NB4 (cell line): ENCODE results near the gene SLC36A2.

ENCODE experiments used
- DNase-seq: peaks from one replicate; pipeline ENCODE4 v3.0.0; 2010; ENCODE audit warnings: low read depth
- H3K4me3 ChIP-seq: one replicate; pipeline ENCODE4 v1.5.1; 2011; ENCODE audit warnings: mild to moderate bottlenecking, low read depth, low read length, moderate library complexity
- MAX ChIP-seq: IDR thresholded peaks from 2 replicates; pipeline ENCODE4 v1.6.1; 2011; ENCODE audit warnings: low read depth, low read length
- MYC ChIP-seq: IDR thresholded peaks from 2 replicates; pipeline ENCODE4 v1.6.1; 2011; ENCODE audit warnings: low read depth, low read length
- POLR2A ChIP-seq: IDR thresholded peaks from 2 replicates; pipeline ENCODE4 v1.6.1; 2011; ENCODE audit warnings: mild to moderate bottlenecking; ENCODE audit not compliant: insufficient read length; ENCODE audit errors: extremely low read depth
- TF ChIP-seq, protein P1 (sequence below): IDR thresholded peaks from one replicate; pipeline ENCODE4 v1.5.1; 2012; ENCODE audit warnings: low read depth, low read length

Gene SLC36A2

DNA sequence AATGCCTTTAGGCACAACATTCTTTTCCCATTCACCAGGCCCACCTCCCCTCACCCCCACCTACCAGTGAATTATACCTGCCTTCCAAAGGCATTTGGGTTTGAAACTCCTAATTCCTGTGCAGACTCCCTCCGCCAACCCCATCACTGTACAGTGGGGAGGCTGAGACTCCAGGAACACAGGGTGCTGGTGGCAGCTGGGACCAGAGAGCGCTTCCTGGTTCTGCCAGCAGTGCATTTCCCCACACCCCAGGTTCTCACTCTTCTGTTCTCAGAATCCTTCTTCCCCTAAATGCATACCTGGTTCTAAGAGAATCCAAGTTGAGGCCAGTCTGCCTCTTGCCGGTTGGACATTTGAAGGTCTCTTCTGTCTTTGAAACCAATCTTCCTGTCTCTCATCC is 21.1 kb downstream of the SLC36A2 start:
- no peak for DNase-seq
- no peak overlapping the region for H3K4me3 ChIP-seq
- TF ChIP-seq, protein P1, sequence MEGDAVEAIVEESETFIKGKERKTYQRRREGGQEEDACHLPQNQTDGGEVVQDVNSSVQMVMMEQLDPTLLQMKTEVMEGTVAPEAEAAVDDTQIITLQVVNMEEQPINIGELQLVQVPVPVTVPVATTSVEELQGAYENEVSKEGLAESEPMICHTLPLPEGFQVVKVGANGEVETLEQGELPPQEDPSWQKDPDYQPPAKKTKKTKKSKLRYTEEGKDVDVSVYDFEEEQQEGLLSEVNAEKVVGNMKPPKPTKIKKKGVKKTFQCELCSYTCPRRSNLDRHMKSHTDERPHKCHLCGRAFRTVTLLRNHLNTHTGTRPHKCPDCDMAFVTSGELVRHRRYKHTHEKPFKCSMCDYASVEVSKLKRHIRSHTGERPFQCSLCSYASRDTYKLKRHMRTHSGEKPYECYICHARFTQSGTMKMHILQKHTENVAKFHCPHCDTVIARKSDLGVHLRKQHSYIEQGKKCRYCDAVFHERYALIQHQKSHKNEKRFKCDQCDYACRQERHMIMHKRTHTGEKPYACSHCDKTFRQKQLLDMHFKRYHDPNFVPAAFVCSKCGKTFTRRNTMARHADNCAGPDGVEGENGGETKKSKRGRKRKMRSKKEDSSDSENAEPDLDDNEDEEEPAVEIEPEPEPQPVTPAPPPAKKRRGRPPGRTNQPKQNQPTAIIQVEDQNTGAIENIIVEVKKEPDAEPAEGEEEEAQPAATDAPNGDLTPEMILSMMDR = no peak
- TF ChIP-seq MYC (no peak), POLR2A (no peak), MAX (no peak)

DNA sequence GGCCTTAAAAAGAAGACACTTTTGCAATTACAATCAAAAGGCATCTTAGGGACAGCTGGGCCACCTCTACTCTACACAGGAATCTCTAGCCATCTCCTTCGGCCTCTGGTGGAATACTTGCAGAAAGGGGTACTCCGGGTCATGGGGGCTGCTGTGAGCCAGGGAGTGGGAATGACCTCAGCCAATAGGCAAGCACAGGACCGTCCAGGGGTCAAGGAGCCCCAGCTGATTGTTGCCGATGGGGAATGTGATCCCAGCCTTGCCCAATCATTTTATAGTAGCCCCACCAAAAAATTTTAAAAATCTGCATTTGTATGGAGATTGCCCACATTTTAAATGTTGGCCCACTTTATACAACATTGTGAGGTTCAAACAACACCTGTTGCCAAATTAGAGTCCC is 26.9 kb downstream of the SLC36A2 start:
- no peak for DNase-seq
- TF ChIP-seq POLR2A (no peak), MAX (no peak), MYC (no peak)
- TF ChIP-seq, protein P1 = no peak
- H3K4me3 ChIP-seq = no peak overlapping the region

DNA sequence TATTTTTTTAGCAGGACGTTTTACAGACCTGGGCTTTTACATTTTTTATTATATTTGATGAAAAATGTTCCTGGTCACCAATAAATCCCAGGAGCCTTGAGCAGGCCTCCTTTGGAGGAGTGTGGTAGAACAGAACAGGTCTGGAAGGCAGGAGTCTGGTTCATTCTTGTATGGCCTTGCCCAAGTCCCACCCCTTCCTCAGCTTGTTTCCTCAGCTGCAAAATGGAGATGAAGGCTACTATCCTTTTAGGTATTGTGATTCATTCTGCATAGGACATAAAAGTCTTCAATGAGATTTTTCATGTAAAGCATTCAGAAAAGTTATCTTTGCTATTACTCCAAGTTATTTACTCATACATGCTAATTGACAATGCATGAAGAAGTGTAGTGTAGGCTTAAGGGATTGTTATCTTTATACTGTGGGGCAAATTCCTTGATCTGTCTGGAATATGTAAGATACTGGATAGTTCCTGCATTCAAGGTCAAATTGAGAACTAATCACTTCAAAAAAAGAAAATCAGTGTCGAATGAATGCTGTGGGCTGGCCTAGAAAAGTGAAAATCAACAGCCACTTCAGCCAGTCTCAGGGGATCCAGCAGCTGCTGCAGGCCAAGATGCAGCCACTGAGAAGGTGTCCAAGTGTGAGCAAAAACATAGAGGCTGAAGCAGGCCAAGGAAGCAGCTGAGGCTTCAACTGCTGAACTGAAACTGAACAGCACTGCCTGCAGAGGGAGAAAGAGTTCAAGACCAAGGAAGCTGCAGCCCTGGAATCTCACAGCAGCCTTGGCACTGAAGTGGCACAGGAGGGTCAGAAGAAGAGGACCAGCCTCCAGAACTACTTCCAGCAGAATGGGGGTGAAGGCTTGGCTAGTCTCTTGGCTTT is 28.3 kb downstream of the SLC36A2 start:
- peak; percentile 40 for DNase-seq
- TF ChIP-seq POLR2A = no peak
- no peak for TF ChIP-seq MYC
- TF ChIP-seq, protein P1 = no peak
- TF ChIP-seq MAX = no peak
- no peak overlapping the region for H3K4me3 ChIP-seq

DNA sequence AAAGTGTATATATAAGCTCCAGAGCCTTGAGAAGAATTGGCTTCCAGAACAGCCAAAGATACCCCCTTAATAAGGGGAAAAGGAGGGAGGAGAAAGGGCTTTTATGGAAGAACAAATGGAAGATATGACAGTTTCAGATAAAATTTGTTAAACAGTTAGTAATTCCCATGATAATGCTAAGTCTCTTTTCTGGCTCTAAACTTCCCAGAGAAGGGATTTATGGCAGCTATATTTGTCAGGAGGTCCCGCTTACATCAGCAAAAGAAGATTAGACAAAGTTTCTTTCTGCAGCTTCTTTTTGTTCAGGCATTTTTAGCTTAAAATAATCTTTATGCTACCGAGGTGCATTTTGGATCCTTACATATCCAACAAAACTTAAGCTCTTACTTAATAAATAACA is 29.5 kb downstream of the SLC36A2 start:
- no peak overlapping the region for H3K4me3 ChIP-seq
- no peak for TF ChIP-seq POLR2A
- TF ChIP-seq, protein P1 = no peak
- no peak for TF ChIP-seq MYC
- no peak for TF ChIP-seq MAX
- no peak for DNase-seq

DNA sequence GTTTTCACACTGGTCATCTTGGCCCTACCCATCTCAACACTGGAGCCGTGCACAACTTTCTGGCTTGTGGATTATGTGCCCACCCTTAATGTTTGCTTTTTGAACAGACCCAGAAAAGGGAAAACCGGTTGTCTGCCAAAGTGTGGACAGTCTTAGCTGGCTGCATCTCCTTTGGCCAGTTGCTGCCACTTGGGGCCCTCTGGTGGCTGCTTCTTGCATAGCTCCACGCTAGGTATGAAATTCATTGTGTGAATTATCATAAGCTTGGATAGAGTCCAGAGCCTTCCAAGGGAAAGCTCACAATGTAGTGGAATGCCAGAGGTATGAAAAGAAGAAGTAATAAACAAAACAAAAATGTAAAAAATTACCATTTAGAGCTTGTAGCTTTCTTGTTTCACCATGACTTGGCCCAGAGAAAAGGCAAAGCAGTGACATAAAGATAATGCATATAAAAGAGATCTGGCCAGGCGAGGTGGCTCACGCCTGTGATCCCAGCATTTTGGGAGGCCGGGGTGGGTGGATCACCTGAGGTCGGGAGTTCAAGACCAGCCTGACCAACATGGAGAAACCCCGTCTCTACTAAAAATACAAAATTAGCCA is 31.3 kb downstream of the SLC36A2 start:
- DNase-seq = peak; percentile 60
- no peak overlapping the region for H3K4me3 ChIP-seq
- TF ChIP-seq MAX (peak; percentile 23; the same call in 1 of the 2 replicates), POLR2A (no peak)
- TF ChIP-seq, protein P1 = peak; percentile 91
